ENCODE data around the gene APOA5.

Gene APOA5

DNA sequence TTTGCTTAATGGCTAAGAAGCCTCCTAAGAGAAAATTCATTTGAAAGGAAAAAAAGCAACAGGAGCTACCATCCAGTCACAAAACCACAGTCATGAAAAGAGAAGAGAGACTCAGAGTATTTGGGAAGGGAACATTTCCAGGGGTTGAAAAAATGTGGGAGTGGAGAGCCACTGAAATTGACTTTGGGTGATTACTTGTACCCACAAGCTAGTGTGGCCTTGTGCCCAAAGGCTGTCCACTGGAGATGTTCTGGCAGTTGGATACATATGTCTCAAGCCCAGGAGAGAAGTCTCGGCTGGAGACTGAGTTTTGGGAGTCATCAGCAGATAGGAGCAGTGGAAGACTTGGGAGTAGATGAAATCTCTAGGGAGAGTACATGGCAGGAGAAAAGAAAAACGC is 3.2 kb upstream of the APOA5 start:
- no peak for DNase-seq

GRCh38 chr11:116793772-116794097 is 2.1 kb upstream of the APOA5 start:
- DNase-seq = no peak

DNA sequence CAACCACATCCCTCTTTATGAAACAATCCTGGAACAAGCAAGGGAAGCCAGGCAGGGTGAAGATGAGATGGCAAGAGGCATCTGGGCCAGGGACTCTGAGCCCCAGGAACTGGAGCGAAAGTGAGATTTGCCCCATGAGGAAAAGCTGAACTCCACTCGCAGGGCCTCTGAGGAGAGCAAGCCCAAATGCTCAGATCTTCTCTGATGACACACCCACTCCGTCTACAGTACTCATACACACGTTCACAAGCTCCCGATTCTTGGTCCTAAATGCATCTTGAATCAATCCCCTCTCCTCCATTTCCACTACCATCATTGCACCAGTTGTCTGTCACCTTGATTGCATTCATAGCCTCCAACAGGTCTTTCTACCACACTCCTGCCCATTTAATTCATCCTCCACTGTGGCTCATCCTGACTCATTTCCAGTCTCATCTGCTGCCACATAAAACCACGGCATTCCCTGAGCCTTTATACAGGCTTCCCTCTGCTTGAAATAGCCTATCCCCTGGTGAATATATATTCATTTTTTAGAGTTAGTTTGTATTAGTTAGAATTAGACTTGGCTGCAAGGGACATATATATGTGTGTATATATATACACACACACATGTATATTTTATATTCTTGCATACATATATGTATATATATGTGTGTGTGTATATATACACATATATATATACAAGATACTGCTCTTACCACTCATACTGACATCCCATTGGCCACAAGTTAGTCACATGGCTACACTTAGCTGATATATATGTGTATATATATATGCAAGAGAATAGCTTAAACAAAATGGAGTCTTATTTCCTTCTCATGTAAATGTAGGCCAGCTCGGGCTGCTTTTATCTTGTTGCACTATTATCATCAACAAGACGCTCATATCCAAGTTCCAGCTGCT is 1.4 kb upstream of the APOA5 start:
- no peak for DNase-seq

DNA sequence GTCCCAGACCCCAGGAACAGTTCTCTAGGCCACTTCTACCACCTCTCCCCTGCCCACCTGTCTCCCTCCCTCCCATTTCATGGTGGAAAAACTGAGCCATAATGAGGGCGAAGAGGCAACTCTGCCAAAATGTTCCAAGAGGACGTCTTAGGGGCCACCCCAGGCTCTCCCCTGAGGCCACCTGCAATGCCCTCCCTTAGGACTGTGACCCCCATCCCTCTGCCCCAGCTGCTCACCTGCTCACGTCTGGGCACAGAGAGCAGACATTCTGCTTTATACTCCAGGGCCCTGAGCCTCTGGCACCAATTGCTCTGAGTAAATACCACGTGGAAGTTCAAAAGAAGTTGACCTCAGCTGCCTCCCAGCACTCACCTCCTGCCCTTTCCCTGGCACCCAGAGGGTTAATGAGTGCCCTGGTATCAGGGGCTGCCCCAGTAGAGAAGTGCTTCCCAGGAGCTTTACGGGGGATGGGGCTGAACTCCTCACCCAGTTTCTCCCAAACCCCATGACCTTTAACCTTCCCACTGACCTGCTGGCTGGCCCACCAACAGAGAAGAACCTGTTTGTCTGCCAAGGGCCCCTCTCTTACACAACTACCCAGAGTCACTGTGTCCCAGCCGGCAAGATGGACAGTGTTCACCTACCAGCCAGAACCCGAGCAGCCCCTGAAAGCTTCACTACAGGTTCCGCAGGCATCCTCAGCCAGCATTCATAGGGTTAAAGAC is 627 bp upstream of the APOA5 start:
- DNase-seq = no peak

GRCh38 chr11:116791002-116791812 is 472 bp downstream of the APOA5 start:
- peak; percentile 74 for DNase-seq

- no peak for DNase-seq
These were observed 1.3 kb downstream of the APOA5 start for GRCh38 chr11:116790167-116791001.

DNA sequence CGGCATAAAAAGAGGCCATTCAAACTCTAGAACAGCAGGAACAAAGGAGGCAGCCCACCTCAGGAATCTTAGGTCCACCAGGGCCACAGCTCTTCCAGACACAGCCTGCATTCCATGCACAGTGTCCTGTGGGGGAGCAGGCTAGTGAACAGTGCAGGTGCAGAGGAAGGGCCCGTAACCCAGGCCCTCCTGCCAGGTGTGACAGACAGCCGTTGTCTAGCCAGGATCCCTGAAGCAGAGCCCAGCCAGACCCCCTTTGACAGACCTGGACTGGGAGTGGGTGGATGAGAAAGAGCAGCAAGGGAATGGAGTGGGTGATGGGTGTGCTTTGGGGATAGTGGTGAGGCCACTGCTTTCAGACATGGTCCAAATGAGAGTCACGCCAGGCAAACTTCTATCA is 2.7 kb downstream of the APOA5 start:
- no peak for DNase-seq

DNA sequence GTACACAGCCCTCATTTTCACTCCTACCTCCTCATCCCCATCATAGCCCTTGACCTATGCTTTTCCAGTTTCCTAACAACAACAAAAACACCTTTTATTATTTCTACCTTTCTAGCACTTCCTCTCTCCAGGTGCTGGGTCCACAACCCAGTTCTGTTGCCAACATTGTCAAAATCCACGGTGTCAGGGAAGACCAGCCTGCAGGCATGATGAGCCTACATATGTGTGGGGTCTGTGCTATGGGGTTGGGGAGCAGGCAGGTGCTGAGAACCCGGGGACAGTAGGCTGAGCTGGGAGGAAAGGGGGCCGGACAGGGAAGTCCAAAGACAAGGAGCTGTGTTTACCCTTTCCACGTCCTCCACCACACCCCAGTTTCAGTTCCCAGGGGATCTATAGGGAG is 3.1 kb downstream of the APOA5 start:
- no peak for DNase-seq

- peak; percentile 82 for DNase-seq
These were observed 3.7 kb downstream of the APOA5 start, which contains the start of gene ZPR1 for GRCh38 chr11:116787786-116788486. ZPR1 (minus strand) TSS chr11:116788023; CDS start chr11:116787990, 33 bp downstream.

- DNase-seq = no peak
These were observed 4.3 kb downstream of the APOA5 start for GRCh38 chr11:116787436-116787785.

GRCh38 chr11:116786966-116787365 is 4.7 kb downstream of the APOA5 start:
- DNase-seq = no peak

- DNase-seq = no peak
These were observed 5.4 kb downstream of the APOA5 start for GRCh38 chr11:116786326-116786725.

DNA sequence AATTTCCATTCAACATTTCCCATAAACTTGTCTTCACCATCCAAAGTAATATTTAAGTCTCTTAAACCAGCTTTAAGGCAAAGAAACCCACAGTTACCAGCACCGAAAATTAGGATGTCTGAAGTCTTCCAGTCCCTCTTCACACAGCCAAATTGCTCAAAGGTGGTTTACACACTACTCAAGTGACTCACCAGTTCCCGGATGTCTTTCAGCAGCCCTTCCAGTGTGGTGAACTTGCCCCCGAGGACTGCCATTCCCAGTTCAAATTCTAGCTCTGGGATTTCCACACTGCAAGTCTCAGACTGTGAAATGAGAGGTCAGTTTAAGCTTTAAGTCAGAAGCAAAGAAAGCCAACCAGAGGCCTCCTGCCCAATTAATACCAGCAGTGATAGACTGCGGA is 9.0 kb downstream of the APOA5 start:
- DNase-seq = no peak

- DNase-seq = no peak
These were observed 13.1 kb downstream of the APOA5 start for GRCh38 chr11:116778556-116778955.

- DNase-seq = no peak
These were observed 14.6 kb downstream of the APOA5 start for GRCh38 chr11:116777056-116777455.

- no peak for DNase-seq
These were observed 15.1 kb downstream of the APOA5 start for GRCh38 chr11:116776522-116776984.

DNA sequence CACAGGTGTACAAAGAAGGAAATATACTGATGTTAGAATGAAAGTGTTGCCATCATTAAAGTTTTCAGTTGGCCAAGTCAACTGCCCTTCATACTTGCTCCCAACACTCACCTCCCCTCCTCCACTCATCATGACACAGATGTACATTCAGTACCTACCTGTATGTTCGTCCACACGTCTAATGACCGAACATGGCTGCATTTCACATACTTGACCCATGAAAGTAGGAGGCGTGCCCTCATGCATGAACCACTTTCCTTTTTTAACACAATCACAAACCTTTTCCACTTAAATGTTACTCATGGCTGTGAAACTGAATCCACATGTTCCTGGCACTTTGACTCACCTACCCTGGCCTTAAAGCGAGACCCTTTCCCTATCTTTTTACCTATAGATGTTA is 15.7 kb downstream of the APOA5 start:
- no peak for DNase-seq

DNA sequence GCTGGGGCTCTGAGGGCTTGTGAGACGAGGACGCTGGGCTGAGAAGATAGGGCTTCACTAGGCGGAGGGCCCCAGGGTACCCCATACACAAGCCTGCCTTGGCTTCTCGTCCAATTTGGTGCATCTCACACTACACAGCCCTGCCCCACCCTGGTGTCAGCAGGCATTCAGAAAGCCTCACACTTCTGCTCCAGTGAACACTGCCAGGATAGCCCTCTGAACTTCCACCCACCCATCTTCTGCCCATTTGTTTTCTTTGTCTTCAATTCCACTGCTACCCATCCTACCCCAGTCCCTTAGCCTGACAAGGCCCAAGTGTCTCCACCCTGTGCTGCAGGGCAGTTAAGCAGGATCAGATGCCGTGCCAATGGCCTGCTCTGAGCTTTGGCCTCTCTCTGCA is 17.0 kb downstream of the APOA5 start:
- DNase-seq = no peak

GRCh38 chr11:116773203-116774097 is 18.2 kb downstream of the APOA5 start:
- no peak for DNase-seq

- peak; percentile 95 for DNase-seq
These were observed 19.1 kb downstream of the APOA5 start, which contains the start of gene BUD13 for GRCh38 chr11:116772443-116773202. BUD13 (minus strand) TSS chr11:116772987; CDS start chr11:116772964, 23 bp downstream.
